Activated CD4-positive, CD25-positive, alpha-beta regulatory T cell treated with anti-CD3 and anti-CD28 coated beads, Interleukin-2, amount 50 U/mL, for 72 hours (primary cell): ENCODE results near the gene ZNF804A.

Experiments used
- DNase-seq: peaks from one replicate; pipeline ENCODE4 v3.0.0; 2021

Gene ZNF804A

GRCh38 chr2:184598316-184599053, at the start of gene ZNF804A:
Gene ZNF804A (plus strand): TSS chr2:184598529. CDS start chr2:184598960, 431 bp downstream.
- DNase-seq = no peak

- no peak for DNase-seq
Measured at GRCh38 chr2:184549153-184549552, 49.2 kb upstream of the ZNF804A start.

DNA sequence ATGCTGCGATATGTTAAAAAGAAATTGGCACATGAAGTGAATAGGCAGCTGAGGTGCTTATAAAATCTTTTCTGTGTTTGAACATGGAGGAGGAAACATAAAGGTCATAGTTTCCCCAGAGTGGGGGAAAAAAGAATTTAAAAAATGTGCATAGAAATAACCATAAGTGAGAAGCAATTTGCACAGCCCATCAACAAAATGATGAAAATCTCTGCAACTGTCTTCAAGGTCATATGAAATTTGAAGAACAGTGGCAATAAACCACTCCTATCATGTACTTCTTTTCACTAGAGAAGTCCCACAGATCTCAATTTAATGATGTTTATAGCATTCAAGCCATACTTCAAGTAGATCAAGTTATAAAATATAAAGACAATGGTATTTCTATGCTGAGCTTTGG, 46.7 kb upstream of the ZNF804A start:
- DNase-seq = no peak

DNA sequence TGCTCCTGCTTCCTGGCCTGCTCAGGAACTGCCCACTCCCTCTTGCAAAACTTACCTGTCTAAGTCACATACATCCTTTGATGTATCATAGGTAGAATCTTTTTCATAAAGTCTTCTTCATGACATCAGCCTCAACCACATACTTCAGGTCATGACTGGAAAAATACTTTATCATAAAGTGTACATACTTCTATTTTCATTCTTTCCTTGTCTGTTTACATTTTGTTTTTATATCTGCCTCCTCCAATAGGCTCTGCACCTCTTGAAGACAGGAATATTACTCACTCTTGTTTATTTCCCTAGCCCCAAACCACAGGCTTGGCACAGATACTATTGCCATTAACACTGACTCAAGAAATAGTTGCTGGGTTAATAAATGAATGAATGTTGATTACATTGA, 43.6 kb upstream of the ZNF804A start:
- DNase-seq = no peak

DNA sequence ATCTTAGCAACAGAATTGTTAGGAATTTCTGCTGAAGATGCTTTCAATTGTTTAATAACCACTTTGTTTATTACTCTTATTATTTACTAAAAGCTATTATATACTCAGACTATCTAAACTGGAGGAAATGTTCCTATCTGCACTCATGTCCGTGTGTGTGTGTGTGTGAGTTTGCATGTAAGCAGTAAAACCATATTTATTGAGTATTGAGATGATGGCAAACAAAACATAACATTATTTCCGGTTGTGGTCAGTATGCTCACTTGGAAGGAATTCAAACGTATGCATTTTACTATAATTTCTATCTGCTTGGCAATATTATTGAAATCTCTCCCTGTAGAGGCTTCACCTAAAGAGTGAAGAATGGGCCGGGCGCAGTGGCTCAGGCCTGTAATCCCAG, 43.0 kb upstream of the ZNF804A start:
- no peak for DNase-seq

- DNase-seq = no peak
Measured at GRCh38 chr2:184556639-184557038, 41.7 kb upstream of the ZNF804A start.

GRCh38 chr2:184558713-184559464, 39.4 kb upstream of the ZNF804A start:
- no peak for DNase-seq

DNA sequence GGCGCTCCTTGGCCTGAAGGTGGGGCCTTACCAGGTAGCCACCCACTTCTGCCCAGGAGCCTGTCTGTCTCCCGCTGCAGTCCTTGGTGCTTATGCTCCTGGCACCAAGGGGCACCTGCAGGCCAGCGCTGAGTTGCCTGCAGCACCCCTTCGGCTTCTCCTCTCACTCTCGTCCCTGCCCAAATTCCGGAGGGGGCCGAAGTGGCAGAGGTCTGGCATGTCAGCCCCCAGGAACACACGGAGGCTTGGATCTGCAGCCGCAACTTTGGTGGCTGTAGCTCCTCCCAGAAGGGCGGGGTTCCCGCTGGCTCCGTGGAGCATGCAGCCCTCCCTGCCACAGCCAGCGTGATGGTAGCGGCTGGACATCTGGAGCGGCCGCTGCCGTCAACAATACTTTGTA, 37.7 kb upstream of the ZNF804A start:
- DNase-seq = no peak

- DNase-seq = no peak
Measured at GRCh38 chr2:184562532-184562931, 35.8 kb upstream of the ZNF804A start.

- DNase-seq = no peak
Measured at GRCh38 chr2:184564092-184564491, 34.2 kb upstream of the ZNF804A start.

GRCh38 chr2:184566716-184567115, 31.6 kb upstream of the ZNF804A start:
- no peak for DNase-seq

GRCh38 chr2:184577056-184577455, 21.3 kb upstream of the ZNF804A start:
- DNase-seq = no peak

- DNase-seq = no peak
Measured at GRCh38 chr2:184577743-184578142, 20.6 kb upstream of the ZNF804A start.

GRCh38 chr2:184579226-184579625, 19.1 kb upstream of the ZNF804A start:
- no peak for DNase-seq

DNA sequence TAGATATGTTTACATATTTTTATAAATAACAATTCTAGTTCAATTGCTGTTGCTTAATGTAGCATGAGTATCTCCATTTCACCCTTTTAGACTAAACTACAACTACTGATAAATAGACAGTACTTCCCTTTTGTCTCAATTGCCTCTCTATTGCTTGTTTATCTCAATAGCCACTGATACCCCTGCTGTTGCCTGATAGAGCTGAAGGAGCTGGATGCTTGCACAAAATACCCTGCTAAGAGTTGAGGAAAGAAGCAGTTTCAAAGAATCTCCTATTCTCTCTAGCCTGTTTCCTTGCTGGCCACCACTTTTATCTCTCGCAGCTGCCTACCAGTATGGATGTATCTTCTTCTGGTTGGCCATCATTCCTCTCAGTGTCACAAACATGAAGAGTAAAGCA, 16.9 kb upstream of the ZNF804A start:
- no peak for DNase-seq

DNA sequence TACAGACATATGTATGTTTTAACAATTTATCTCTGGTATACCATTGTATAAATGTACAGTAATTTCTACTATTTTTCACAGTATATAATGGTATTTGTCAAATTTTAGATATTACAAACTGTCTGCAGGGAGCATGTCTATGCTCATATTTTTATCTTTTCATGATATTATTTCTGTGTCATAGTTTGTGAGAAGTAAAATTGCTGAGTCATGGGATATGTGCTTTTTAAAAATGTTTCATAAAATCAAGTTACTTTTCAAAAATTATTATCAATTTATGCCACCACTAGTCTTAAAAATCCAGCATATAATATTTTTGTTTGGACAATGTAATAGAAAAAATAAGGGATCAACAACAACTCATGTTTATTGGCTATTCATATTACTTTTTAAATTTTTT, 9.1 kb upstream of the ZNF804A start:
- DNase-seq = no peak

DNA sequence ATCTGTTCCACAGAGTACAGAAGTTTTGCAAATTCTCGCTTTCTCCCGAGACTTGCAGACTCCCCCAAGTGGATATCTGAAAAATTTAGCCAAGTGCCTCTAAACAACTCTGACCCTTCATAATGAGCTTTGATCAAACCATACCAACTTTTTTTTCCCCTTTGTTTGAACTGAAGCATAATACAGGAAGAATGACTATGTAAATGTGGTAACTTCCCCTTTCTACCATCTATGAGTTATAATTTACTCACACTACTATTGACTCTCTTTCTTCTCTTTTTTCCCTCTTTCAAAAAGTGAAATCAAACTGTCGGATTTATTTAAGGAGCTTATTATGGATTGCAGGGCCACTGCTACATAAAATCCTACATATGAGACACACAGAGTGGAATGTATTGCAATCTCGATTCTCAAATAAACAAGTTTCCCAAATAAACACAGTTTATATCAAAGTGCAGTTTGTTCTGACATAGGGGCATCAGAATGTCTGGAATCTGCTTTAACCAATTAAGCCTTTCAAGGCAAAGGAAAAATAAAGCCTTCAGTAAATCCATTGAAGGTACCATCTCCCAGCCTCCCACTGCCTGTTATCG, 1.4 kb upstream of the ZNF804A start:
- DNase-seq = no peak

DNA sequence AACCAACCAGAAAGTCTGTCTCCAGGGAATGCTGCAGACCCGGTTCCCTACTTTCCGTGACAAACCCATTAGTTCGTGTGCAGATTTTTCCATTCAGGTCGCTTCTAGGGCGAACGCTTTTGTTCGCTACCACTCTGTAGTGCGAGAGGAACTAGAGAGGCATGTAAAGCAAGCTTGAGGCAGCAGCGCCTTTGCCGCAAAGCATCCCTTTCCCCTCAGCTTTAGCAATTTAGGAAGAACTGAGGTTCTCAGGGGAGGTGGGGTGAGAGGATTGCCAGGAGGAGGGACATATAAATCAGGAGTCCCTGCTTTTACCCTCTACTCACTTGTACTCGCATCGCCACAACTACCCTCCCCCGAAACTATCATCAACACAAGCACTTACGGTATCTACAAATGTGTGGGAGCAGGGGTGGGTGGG, 748 bp upstream of the ZNF804A start:
- DNase-seq = no peak

GRCh38 chr2:184598002-184598315, 370 bp upstream of the ZNF804A start:
- DNase-seq = no peak

- no peak for DNase-seq
Measured at GRCh38 chr2:184599054-184599871, 934 bp downstream of the ZNF804A start.

DNA sequence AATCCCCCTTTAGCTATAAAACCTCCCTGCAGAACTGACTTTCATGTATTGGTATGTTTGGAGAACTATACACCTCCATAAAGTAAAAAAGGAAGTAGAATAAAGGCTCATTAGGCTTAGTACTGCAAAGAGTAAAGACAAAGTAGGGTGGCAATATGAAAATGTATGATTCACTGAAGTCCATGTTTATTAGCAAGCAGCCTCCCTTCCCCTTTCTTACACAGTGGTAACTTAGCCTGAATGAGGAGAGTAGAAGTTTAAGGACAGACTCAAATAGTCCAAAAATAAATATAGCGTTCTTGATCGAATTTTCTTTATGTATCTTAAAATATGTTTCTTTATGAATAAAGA, 1.5 kb downstream of the ZNF804A start:
- no peak for DNase-seq

- no peak for DNase-seq
Measured at GRCh38 chr2:184602734-184603133, 4.4 kb downstream of the ZNF804A start.

DNA sequence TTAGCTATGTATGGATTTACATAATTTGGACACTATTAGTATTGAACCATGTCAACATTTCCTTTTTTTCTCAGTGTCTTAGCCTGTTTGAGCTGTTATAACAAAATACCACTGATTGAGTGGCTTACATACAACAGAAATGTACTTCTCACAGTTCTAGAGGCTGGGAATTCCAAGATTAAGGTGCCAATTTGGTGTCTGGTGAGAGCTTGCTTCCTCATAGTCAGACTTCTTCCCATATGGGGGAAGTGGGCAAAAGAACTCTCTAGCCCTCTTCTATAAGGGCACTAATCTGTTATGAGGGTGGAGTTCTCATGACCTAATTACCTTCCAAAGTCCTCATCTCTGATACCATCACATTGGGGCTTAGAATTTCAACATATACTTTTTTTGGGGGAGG, 12.6 kb downstream of the ZNF804A start:
- no peak for DNase-seq
